Stimulated activated CD4-positive, alpha-beta T cell treated with anti-CD3 and anti-CD28 coated beads, Interleukin-2, amount 100 ng/mL, for 4 hours (primary cell): Measurements from ENCODE around the gene MAGEH1.

Experiments
- DNase-seq: peaks from one replicate; pipeline ENCODE4 v3.0.0-alpha.2; 2020; ENCODE audit warnings: low read depth

Gene MAGEH1

DNA sequence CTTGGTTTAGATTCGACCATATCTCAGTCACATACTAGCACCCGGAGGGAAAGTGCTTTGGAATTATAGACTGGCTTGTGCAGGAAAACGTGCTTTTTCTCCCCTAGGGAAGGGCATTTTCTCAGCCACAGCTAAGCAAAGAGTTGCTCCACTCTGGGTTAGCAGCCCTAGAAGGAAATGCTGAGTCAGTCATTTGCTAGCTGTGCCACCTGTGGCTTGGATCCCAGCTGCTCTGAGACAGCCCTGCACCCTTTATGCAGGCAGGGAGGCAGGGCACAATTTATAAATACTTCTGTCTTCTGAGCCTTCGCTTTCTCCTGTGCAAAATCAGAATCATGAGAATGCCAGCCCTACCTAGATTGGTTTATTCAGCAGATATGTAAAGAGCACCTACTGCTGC, 39.0 kb downstream of the MAGEH1 start:
- no peak for DNase-seq
